GM11168 (cell line): ENCODE measurements around the gene TNFAIP8L1.
"Not testable (repeated sequence)": the region's sequence is repeated elsewhere in the genome, so short reads cannot be mapped to it uniquely, and the experiment has no call there.

Source experiments
- in situ Hi-C: fragments of 300-500 bp; cut with MboI; formaldehyde crosslinking; loops from one replicate; pipeline ENCODE4 v1.12.0; 2022; ENCODE audit warnings: low sequenced_read_pairs; ENCODE audit not compliant: unreplicated experiment

Gene TNFAIP8L1

GRCh38 chr19:4673726-4674125, 34.4 kb downstream of the TNFAIP8L1 start:
- in situ Hi-C loops = no loop called here

GRCh38 chr19:4675346-4675745, 36.0 kb downstream of the TNFAIP8L1 start:
- in situ Hi-C loops = no loop called here

- in situ Hi-C loops = no loop called here
Observed at GRCh38 chr19:4676955-4677731, 37.8 kb downstream of the TNFAIP8L1 start.

GRCh38 chr19:4678881-4679790, 39.8 kb downstream of the TNFAIP8L1 start:
- in situ Hi-C loops = no loop called here

- in situ Hi-C loops = not testable (repeated sequence)
Observed at GRCh38 chr19:4680021-4680420, 40.7 kb downstream of the TNFAIP8L1 start.

GRCh38 chr19:4682417-4683200, 43.3 kb downstream of the TNFAIP8L1 start:
- in situ Hi-C loops = no loop called here

GRCh38 chr19:4684312-4685095, 45.2 kb downstream of the TNFAIP8L1 start:
- in situ Hi-C loops = no loop called here

- in situ Hi-C loops = no loop called here
Observed at GRCh38 chr19:4686700-4687099, 47.4 kb downstream of the TNFAIP8L1 start.

- in situ Hi-C loops = no loop called here
Observed at GRCh38 chr19:4687396-4687795, 48.1 kb downstream of the TNFAIP8L1 start.

- in situ Hi-C loops = no loop called here
Observed at GRCh38 chr19:4688587-4688986, 49.3 kb downstream of the TNFAIP8L1 start.

GRCh38 chr19:4689403-4689802, 50.1 kb downstream of the TNFAIP8L1 start:
- in situ Hi-C loops = no loop called here

GRCh38 chr19:4690361-4690760, 51.0 kb downstream of the TNFAIP8L1 start:
- in situ Hi-C loops = no loop called here

GRCh38 chr19:4691373-4691772, 52.1 kb downstream of the TNFAIP8L1 start:
- in situ Hi-C loops = no loop called here

- in situ Hi-C loops = no loop called here
Observed at GRCh38 chr19:4692251-4693077, 53.1 kb downstream of the TNFAIP8L1 start.

GRCh38 chr19:4693078-4693350, 53.7 kb downstream of the TNFAIP8L1 start:
- in situ Hi-C loops = no loop called here

- in situ Hi-C loops = no loop called here
Observed at GRCh38 chr19:4693471-4694121, 54.3 kb downstream of the TNFAIP8L1 start.

- in situ Hi-C loops = no loop called here
Observed at GRCh38 chr19:4694211-4694987, 55.1 kb downstream of the TNFAIP8L1 start.

- in situ Hi-C loops = no loop called here
Observed at GRCh38 chr19:4695224-4695731, 56.0 kb downstream of the TNFAIP8L1 start.
